Measurements from ENCODE around the gene STPG3. TPM values are rescaled to one million over a fixed set of nuclear protein-coding genes. Genes with fewer than 3 reads are reported as not detected.

STPG3 gene
- total and polyA plus RNA-seq, 2 of the 4 experiments (the other 2 are of a cell fraction) = not detected

- dilution Hi-C loops (cut with HindIII; ENCODE audit: low sequenced_read_pairs, unreplicated experiment) (no loop called here), in situ Hi-C loops (cut with MboI; ENCODE audit: low sequenced_read_pairs) (loop anchor here (5.0 kb wide), 2 partner anchors 109 to 234 kb away; no protein-coding TSS in a partner anchor), intact Hi-C loops (cut with micrococcal nuclease) (loop anchor here (5.0 kb wide), 1 partner anchor 234 kb away; no protein-coding TSS in a partner anchor)
- Histone ChIP-seq H3K14ac (replicated peaks; ENCODE audit: low read depth, low read length) (no peak overlapping the region), H4K5ac (ENCODE audit: low read depth, low read length) (no peak overlapping the region), H3K79me1 (ENCODE audit: low read depth in 1 of 2, low read length in 2 of 2) (no peaks in the 10 kb centered on the region), H4K20me1 (ENCODE audit: insufficient read depth, low read length) (no peaks in the 10 kb centered on the region), H3K9ac (ENCODE audit: low read depth, low read length) (no peak overlapping the region), H3K27ac (ENCODE audit: insufficient read depth, low read length) (no peak overlapping the region), H2BK15ac (ENCODE audit: low read depth, low read length) (no peak overlapping the region), H3K4me2 (ENCODE audit: low read depth, low read length) (no peak overlapping the region), H3K27me3 (ENCODE audit: control insufficient read depth, insufficient read depth, low read length) (peaks cover 16% of the 10 kb centered on the region), H3K56ac (ENCODE audit: extremely low read depth, insufficient read depth, low read length) (no peak overlapping the region), H2BK20ac (ENCODE audit: low read depth, low read length) (no peak overlapping the region; the same call in 1 of the 2 replicates), H3K9me3 (ENCODE audit: control insufficient read depth, insufficient read depth, low read length) (peaks cover 5% of the 10 kb centered on the region; the same call in 1 of the 2 replicates), H3K36me3 (ENCODE audit: control insufficient read depth, insufficient read depth, low read length) (no peaks in the 10 kb centered on the region), H3K18ac (ENCODE audit: low read depth, low read length) (no peak overlapping the region), H3K23ac (ENCODE audit: low read depth, low read length) (no peak overlapping the region), H2AFZ (replicated peaks; ENCODE audit: low read length, poor library complexity) (no peak overlapping the region), H2BK5ac (ENCODE audit: low read depth, low read length, poor library complexity, severe bottlenecking) (no peak overlapping the region), H4K8ac (ENCODE audit: low read depth in 2 of 2, low read length in 2 of 2) (no peak overlapping the region), H2BK120ac (ENCODE audit: low read depth, low read length) (no peak overlapping the region), H2AK5ac (ENCODE audit: low read depth, low read length) (no peak overlapping the region; the same call in 1 of the 2 replicates), H3K9me1 (ENCODE audit: insufficient read depth, low read length) (no peaks in the 10 kb centered on the region), H4K91ac (ENCODE audit: insufficient read depth, low read depth, low read length) (no peak overlapping the region), H3K4me3 (ENCODE audit: insufficient read depth, low read depth, low read length) (no peak overlapping the region), H3K4ac (ENCODE audit: low read depth, low read length) (no peak overlapping the region), H3K4me1 (ENCODE audit: control insufficient read depth, insufficient read depth, low read length) (no peaks in the 10 kb centered on the region), H2AK9ac (replicated peaks; ENCODE audit: low read depth, low read length, poor library complexity) (no peak overlapping the region)
- CTCF ChIA-PET = interaction anchor here (0.6 kb wide), 1 partner anchor 113 kb away, joined by 5 read pairs; no protein-coding TSS in a partner anchor
- no peak for ATAC-seq (ENCODE audit: low read depth)
- 93% methylated on average over 3 of the region's 15 CpGs; no CpG with 5 or more reads in 1 of the 2 experiments for WGBS, 2 experiments (ENCODE audit: extremely low coverage in 2 of 2, insufficient read length in 1 of 2)
- no peak for DNase-seq
- TF ChIP-seq SMC3 (IDR thresholded peaks at IDR 0.05; ENCODE audit: low read depth, low read length) (no peak), RAD21 (IDR thresholded peaks at IDR 0.05; ENCODE audit: low read length) (no peak), MAFK (IDR thresholded peaks at IDR 0.05; ENCODE audit: low read depth, low read length) (no peak), MXI1 (IDR thresholded peaks at IDR 0.05; ENCODE audit: borderline replicate concordance, low read depth, low read length) (no peak)
- no TSS peak for BruUV-seq (replicated peaks)
- POLR2A ChIA-PET (ENCODE audit: unreplicated experiment) = no interaction called here
These were observed 42.0 kb downstream of the STPG3 start for GRCh38 chr9:137293094-137293481.

All from IMR-90 (cell line).